HFF-Myc (cell line): Measurements from ENCODE around the gene KRABD2.

Experiments used
- DNase-seq: peaks from one replicate; pipeline ENCODE4 v3.0.0-alpha.2; 2011; ENCODE audit warnings: low read depth; ENCODE audit errors: extremely low read depth
- H3K4me3 ChIP-seq: replicated peaks from 2 replicates; pipeline ENCODE4 v1.5.1; 2011; ENCODE audit warnings: low read depth, mild to moderate bottlenecking, control low read depth, low read length
- TF ChIP-seq, protein P1 (sequence below): IDR thresholded peaks from 2 replicates; pipeline ENCODE4 v1.5.1; 2012; ENCODE audit warnings: mild to moderate bottlenecking, low read depth, low read length, control low read depth; ENCODE audit errors: missing control alignments

The KRABD2 gene

DNA sequence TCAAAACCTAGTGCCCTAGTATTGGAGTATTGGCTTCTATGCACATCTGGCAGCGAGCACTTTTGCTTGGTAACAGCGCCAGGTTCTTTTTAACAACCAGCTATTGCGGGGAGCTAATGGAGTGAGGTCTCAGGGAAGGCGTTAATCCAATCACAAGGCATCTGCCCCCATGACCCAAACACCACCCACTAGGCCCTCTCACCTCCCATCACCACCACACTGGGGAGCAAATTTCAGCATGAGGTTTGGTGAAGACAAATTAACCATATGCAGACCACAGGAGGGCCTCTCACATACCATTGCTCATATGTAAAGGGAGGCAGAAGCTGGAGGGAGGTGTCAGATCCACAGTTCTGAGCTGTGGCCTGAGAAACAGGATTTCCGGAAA is 37.8 kb downstream of the KRABD2 start:
- DNase-seq, result no peak
- H3K4me3 ChIP-seq, result no peak overlapping the region
- TF ChIP-seq, protein P1, sequence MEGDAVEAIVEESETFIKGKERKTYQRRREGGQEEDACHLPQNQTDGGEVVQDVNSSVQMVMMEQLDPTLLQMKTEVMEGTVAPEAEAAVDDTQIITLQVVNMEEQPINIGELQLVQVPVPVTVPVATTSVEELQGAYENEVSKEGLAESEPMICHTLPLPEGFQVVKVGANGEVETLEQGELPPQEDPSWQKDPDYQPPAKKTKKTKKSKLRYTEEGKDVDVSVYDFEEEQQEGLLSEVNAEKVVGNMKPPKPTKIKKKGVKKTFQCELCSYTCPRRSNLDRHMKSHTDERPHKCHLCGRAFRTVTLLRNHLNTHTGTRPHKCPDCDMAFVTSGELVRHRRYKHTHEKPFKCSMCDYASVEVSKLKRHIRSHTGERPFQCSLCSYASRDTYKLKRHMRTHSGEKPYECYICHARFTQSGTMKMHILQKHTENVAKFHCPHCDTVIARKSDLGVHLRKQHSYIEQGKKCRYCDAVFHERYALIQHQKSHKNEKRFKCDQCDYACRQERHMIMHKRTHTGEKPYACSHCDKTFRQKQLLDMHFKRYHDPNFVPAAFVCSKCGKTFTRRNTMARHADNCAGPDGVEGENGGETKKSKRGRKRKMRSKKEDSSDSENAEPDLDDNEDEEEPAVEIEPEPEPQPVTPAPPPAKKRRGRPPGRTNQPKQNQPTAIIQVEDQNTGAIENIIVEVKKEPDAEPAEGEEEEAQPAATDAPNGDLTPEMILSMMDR, result no peak

DNA sequence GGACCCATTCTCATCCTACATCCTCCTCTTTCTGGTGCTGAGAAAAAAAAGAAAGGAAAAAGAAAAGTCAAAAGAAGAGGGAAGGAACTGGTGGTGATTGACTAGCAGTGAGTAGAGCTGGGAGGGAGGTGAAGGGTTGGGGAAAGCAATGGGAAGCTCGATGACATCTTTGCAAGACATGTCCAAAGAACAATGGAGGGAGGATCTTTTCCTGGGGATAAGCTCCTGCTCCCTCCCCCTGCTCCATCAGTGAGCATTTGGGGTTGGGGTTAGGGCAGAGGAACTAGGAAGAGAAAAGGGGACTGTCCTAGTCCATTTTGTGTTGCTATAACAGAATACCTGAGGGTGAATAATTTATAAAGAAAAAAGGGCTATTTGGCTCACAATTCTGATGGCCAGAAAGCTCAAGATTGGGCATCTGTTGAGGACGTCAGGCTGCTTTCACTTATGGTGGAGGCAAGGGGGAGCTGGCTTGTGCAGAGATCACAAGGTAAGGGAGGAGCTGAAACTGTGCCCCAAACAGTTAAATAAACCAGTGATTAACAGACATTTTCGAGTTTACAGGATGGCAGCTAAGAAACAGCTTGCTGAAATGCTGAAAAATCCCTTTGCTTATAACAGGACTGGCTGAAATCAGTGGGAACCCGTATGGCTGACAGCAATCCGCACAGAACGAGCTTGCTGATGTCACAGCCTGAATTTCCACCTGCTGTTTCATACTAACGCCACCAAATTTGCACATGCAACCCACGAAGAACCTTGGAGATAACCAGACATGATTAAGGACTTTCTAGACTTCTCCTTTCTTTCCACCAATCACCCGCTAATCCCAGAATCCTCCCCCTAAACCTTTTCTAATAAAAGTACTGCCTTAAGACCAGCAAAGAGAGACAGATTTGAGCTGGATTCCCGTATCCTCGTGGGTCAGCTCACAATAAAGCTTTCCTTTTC is 38.4 kb downstream of the KRABD2 start:
- DNase-seq, result no peak
- H3K4me3 ChIP-seq, result no peak overlapping the region
- TF ChIP-seq, protein P1, result no peak

GRCh38 chr17:8333281-8333680 is 43.2 kb downstream of the KRABD2 start:
- H3K4me3 ChIP-seq, result no peak overlapping the region
- TF ChIP-seq, protein P1, result no peak
- DNase-seq, result no peak

DNA sequence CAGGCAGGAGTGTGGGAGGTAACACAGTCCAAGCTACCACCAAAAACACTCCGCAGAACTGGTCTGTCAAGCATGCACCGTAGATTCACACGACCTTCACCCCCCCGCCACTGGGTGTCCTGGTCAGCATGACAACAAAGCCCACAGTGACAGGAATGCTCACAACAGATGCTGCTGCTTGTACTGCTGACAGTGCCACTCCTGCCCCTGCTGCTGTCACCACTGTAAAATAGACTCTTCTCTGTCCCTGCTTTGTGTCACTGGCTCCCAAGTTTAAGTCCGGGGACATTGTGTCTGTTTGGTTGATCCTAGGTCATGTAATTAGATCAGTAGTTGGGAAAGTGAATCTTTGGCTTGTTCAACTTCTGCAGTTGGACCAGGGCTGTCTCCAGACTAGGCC is 43.8 kb downstream of the KRABD2 start:
- TF ChIP-seq, protein P1, result no peak
- H3K4me3 ChIP-seq, result no peak overlapping the region
- DNase-seq, result no peak

DNA sequence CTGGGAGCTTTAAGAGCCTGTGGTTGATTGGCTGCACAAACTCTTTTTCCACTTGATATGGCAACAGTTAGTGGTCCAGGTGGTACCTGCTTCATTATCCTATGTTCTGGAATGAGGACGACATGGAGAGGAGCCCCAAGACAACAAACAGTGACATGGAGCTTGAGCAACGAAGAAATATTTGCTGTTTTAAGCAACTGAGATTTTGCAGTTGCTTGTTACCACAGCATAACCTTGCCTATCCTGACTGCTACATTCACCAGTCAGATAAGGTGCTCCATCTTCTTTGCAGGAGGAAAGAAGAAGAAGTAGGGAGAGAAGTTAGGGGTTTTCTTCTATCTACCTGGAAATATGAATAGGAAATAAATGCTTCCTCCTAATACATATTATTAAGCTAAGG is 44.4 kb downstream of the KRABD2 start:
- no peak for DNase-seq
- TF ChIP-seq, protein P1, result no peak
- no peak overlapping the region for H3K4me3 ChIP-seq

DNA sequence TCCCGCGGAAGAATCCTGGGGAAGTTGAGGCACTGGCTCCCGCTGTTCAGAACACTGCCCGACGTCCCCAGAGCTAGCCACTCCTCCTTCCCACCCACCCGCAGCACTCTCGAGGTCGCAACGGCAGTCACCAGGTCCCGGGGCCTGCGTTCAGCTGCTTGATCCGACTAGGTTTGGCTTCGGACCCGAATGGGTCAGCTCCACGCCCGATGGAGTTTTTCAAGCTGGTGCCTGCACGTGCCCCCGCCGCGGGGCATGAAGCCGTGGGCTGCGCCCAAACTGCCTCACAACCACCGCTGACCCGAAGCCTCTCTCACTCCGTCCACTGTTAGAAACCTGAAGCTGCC is 49.2 kb downstream of the KRABD2 start:
- TF ChIP-seq, protein P1, result no peak
- H3K4me3 ChIP-seq, result peak overlapping the region; percentile 43
- DNase-seq, result no peak
